NOMO-1 treated with dmso at 0.1 percent for 144 hours (cell line): ENCODE measurements around the gene GJB1.
"Not testable (repeated sequence)": the region's sequence is repeated elsewhere in the genome, so short reads cannot be mapped to it uniquely, and the experiment has no call there.

Source experiments
- DNase-seq: peaks from one replicate; lab custom pipeline; 2025; ENCODE audit not compliant: unreplicated experiment; lab: John Stamatoyannopoulos, UW

Gene GJB1

DNA sequence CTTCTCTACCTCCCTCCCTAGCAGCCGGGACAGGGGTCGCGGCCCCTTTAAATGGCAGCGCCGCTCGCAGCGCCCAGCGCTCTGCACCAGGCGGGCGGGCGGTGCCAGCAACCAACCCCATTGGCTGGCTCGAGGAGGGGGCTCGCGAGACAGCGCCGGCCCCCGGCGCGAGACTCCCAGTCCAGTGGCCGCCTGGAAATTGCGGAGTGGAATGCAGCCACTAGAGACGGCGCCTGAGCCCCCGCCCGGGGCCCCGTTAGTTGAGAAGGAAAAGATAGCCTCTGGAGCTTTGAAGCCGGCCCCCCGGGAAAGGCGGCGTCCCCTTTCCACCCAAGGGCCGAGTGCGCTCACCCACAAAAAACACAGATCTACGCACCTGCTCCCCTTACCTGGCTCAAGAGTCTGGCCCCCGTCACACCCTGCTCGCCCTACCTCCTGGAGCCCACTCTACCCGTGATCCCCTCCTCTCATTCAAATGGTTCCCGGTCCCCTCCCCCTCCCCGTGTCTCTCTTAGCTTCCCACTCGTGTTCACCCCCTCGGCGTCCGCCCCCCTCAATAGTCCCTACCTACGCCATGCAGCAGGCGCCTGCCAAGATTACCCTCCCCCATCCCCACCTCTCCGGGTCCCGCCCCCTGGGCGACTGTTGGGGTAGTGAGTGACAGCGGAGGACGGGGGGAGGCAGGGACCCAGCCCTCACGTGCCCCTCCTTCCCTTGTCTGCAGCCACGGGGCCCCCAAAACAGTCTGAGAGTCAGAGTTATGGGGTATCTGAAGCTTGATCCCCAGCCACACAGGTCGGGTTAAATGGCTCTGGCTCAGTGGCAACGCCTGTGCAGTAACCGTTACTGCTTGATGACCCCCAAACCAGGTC is 31.3 kb downstream of the GJB1 start, which contains the start of gene ZMYM3:
TSS of gene ZMYM3 (minus strand) at position 49 of the 872 bp plus-strand sequence. CDS start 885 bp downstream, outside the sequence.
- DNase-seq, result peak; percentile 59

DNA sequence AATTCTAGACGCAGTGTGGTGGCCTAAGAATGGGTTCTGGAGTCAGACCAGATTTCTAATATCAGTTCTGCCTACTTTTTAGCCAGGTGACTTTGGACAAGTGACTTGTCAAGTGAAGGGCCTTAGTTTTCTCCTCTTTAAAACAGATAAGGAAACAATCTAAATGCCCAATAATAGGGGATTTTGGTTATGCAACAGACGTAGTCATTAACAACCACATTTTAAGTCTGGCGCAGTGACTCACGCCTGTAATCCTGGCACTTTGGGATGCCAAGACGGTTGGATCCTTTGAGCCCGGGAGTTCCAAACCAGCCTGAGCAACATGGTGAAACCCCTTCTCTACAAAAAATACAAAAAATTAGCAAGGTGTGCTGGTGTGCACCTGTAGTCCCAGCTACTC is 33.0 kb downstream of the GJB1 start:
- no peak for DNase-seq

DNA sequence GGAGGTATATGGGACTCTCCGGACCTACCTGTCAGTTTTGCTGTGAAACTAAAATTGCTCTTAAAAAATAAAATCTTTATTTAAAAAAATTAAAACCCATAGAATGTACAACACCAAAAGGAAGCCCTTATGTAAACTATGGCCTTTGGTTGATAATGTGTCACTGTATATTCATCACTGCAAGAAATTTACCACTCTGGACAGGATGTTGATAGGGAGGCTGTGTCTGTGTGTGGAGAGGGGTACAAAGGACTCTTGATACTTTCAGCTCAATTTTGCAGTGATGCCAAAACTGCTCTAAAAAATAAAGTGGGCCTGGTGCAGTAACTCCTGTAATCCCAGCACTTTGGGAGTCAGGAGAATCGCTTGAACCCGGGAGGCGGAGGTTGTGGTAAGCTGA is 33.8 kb downstream of the GJB1 start:
- DNase-seq, result no peak

DNA sequence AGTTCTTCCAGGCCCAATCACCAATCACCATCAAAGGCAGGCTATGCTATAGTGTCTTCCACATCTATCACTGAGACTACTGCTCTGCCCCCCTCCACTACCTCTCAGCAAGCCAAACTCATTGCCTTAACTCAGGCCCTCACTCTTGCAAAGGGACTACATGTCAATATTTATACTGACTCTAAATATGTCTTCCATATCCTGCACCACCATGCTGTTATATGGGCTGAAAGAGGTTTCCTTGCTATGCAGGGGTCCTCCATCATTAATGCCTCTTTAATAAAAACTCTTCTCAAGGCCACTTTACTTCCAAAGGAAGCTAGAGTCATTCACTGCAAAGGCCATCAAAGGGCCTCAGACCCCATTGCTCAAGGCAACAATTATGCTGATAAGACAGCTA is 45.6 kb downstream of the GJB1 start:
- not testable (repeated sequence) for DNase-seq

DNA sequence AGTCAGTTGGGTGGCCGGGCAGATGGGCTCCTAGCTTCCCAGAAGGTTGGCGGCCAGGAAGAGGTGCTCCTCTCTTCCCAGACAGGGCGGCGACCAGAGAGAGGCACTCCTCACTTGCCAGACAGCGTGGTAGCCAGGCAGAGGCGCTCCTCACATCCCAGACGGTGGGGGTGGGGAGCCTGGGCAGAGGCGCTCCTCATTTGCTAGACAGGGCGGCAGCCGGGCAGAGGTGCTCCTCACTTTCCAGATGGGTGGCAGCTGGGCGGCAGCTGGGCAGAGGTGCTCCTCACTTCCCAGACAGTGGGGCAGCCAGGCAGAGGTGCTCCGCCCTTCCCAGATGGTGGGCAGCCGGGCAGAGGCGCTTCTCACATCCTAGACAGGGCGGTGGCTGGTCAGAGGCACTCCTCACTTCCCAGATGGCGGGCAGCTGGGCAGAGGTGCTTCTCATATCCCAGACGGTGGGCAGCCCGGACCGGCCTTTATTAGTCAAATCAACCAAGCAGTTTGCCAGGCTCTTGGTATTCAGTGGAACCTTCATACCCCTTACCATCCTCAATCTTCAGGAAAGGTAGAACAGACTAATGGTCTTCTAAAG is 46.9 kb downstream of the GJB1 start:
- DNase-seq, result no peak

DNA sequence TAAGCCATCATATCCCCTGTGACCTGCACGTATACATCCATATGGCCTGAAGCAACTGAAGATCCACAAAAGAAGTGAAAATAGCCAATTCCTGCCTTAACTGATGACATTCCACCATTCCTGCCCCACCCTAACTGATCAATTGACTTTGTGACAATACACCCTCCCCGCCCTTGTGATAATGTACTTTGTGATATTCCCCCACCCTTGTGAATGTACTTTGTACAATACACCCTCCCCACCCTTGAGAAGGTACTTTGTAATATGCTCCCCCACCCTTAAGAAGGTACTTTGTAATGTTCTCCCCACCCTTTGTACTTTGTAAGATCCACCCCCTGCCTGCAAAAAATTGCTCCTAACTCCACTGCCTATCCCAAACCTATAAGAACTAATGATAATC is 49.3 kb downstream of the GJB1 start:
- DNase-seq, result not testable (repeated sequence)
